Limb (tissue), 2 donors: Measurements from ENCODE around the gene NOL4L.
A peak's percentile ranks its signal among the peaks of the same experiment; 100 is the strongest.

Experiments
- DNase-seq, 2 donors: peaks; one replicate each; pipeline ENCODE4 v3.0.0-alpha.2; 2016; ENCODE audit errors: extremely low spot score in 2 of 2

The NOL4L gene

DNA sequence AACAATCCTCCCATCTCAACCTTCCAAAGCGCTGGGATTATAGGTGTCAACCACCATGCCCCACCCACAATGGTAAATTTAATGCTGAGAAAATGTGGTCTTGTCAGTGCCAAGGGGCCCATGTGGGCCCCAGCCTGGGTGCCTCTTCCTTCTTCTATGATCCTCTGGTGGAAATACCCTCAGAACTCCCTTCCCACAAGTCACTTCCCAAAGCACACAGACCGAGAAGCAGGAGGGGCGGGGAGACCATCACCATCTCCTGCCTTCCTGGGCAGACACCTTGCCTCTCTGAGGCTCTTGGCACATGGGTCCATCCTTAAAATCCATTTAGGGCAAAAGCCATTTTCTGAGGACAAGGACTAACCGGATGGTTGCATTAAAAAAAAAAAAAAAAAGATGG is 59.0 kb downstream of the NOL4L start:
- DNase-seq: no peak

DNA sequence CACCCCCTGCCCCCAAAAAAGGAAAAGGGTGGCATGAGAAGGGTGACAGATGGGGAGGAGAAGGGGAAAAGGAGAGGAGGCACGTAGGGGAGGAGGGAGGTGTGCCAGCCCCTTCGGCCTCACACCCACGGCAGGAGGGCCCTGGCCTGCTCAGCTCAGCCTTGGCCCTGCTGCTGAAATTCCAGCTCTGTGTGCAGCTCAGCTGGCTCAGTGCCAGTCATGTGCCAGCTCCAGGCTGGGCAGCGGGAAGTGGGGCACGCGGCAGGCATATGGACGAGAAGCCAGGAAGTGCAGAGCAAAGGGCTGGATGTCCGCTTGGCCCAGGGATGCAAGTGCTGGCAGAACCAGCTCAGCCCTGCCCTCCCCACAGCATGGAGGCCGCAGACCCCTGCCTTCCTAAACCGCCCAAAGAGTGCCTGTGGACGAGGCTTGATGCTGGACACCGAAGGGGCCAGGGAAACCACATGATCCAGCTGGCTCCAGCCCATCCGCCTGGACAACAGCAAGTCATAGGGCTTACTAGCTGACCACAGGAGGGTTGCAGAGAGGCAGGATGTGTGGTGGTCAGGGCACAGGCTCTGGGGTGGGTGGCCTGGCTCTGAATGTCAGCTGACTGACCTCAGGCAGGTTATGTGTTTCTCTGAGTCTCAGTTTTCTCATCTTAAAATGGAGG is 60.2 kb downstream of the NOL4L start:
- no peak for DNase-seq

DNA sequence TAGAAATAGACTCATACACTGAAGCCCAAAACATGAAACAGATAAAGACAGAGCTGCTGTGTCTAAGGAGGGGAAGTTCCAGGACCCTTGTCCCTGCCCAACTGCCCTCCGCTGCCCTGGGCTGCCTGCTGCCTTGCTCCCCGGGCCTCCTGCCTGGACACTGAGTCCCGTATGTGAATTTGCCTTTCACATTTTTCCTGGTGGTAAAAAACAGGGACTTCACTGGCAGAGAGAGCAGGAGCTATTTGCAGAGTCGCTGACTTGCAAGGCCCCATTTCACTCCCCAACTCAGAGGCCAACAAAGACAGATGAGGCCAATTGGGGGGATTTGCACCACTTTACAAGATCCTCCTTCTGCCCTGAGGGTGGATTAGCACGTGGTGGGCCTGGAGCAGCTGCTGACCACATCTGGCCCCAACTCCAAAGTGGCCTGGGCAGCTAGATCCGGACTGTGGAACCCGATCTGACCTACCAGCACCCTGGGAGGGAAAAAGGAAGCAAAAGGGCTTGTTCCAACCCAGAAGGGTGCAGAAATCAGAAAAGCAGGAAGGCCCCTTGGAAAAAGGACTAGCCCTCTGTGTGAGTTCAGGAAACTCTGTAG is 61.4 kb downstream of the NOL4L start:
- DNase-seq: no peak

DNA sequence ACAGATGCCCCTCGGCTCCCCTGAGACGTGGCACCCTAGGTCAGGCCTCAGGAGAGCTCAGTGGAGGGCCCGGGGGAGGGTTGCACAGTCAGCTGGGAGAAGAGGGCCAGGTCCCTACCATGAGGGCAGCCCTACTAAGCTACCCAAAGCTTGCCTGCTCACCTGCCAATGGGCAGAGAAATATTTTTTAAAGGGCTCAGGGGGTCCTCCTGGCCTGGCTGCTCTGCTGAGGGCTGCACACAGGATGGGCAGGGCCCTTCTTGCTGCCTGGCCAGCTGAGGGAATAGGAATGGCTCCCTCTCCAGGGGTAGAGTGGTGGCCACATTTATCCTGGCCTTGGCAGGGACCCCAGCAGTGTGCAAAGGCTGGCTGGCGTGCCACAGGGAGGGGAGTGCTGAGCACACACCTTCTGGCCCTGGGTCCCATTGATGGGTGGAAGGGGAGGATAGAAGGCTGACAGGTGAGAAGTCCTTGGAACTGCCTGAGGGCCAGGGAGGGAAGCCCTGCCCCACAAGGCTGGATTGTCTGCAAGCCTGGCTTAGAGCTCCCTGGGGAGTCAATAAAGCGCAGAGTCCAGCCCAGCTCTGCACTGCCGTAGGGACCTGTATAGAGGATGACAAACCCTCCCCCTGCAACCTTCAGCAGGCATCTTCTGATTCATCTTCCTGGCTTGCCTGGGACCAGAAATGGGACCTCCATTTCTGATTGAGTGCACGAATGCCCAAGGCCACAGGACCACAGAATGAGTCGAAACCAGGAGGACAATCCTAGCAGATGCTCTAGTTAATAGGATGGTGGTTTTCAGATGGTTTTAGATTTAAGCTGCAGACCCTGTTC is 62.1 kb downstream of the NOL4L start:
- no peak for DNase-seq

DNA sequence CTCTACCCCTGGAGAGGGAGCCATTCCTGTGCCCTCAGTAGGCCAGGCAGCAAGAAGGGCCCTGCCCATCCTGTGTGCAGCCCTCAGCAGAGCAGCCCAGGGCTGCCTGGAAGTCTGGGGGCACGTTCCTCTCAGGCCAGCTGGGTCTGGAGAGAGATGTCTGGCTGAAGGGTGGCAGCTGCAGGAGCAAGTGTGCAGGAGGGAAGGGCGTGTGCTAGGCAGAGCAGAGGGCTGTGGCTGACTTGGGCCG is 62.7 kb downstream of the NOL4L start:
- DNase-seq: no peak

DNA sequence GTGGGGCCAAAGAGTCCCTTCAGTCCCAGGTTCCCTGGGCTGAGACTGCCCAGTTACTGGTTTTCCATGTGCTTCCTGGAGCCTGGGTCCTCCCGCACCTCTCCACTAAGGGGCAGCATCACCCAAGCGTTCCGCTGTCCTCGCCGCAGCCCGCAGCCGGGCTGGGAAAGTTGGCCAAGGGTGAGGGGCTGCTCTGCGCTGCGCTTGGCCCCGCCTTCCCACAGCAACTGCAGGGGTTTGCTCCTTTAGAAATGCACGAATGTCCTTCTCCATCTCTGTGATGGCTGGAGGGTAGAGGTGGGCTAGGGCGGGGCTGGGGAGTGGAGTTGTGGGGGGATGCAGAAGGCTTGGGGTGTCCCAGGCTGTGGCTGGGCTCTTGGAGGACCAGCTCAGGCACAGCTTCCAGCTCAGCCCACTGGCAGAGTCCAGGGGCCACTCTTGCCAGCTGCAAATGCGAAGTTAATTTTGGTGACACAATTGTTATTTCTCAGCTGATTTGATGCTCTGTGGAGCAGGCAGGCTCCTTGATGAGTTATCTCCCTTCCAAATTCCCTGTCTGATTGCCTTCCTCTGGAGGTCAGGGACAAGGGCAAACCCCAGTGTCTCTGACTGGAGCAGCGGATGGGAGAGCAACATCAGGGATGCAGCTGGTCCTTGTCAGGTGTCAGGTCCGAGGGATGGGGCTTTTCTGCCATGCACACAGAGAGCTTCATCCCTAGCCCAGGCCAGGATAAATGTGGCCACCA is 63.2 kb downstream of the NOL4L start:
- DNase-seq: peak; percentile 84 to 89

DNA sequence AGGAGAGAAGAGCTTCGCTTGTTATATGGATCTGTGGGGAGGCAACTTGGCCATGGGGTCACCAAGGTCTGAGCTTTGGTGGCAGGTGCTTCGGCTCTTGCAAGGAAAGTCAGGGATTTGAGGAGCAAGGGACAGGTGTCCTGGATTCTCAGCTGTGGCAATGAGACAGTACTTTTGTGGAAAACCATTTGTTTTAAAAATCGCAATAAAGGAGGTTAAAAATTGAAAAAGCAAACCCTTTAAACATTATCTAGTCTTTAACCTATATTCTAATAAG is 64.3 kb downstream of the NOL4L start:
- no peak for DNase-seq

DNA sequence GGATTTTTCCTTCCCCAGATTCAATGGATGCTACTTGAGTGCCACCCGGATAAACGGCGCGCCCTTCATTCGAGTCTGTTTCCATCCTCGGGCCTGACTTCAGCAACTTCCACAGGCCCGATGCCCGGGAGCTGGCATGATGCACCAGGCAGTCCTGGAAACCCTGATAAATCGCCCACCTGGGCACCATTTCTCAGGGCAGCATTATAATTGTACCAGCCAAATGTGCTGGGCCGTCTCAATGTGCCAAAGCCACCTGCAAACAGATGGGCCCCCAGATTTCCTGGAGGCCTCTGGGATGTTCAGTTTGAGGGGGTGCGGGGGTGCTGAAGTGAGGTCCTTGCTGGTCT is 65.8 kb downstream of the NOL4L start:
- DNase-seq: no peak

DNA sequence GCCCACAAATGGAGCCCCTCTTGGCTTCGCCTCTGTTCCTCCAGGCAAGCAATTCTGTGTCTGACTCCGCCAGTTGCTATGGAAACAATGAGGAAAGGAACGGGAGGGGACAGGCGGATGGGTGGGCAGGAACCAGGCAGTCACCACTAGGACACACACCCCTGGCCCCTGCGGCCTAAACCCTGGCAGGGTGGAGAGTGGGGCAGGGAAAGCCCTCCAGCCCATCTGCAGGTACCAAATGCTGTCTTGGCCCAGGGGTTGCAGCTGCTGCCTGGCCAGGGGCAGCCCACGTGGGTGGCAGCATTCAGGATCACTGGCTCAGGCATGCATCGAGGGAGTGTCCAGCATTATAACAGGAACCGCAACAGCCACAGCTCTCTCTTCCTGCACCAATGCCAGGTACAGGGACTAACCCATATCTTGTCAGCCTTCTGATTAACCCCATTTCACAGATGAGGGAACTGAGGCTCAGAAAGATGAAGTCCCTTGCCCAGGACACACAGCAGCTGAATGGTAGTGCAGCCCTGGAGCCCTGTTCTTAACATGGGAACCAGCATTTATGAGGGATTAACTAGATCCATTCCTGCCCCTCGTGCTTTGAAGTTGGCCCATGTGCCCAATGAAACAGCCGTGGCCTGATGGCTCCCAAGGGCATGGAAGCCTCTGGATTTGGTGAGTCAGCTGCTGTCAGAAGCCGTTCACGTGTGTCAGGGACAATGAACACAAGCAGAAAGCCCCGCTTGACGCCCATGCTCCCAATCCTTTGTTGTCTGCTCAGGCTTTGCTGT is 66.3 kb downstream of the NOL4L start:
- no peak for DNase-seq

DNA sequence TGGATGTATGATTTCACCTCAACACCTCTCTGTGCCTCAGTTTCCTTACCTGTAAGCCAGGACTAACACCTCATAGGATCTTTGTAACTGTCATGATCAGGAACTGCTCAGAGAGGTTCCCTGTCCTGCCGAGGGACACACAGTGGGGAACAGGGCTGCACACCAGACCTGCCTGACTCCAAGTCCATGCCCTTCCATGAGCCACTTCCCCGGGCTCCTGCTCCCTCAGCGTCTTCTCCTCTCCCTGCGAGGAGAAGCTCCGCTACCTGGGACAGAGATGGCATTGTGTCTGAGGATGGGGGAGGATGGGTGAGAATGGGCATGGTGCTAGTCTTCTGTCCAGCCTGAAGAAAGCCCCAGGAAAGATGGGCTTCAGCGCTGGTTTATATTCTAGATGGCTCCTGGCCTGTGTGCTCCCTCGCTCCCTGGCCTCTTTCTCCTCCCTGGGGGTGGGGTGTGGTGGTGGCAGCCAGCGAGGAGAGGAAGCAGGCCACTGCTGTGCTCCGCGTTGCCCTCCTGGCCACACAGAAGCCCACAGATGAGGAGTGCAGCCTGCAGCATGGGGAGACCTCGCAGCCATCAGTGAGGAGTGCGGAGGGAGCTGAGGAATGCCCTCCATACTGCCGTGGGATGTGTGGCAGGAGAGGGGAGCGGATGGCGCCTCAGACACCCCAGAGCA is 67.1 kb downstream of the NOL4L start:
- DNase-seq: no peak

DNA sequence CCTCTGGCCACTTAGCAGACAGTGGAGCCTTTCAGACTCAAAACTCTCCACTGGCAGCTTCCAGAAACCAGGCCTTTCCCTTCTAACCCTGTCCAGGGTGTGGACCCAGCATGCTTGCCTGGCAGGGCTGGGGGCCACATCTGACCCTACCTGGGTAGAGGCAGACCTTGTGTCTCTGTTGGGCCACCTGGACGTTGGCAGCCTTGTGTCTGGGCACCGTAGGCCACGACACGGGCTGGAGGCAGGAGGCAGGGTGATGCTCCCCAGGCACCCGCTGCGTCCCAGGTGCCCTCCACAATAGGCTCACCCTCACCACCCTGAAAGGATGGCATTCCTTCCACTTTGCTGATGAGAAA is 67.6 kb downstream of the NOL4L start:
- no peak for DNase-seq

DNA sequence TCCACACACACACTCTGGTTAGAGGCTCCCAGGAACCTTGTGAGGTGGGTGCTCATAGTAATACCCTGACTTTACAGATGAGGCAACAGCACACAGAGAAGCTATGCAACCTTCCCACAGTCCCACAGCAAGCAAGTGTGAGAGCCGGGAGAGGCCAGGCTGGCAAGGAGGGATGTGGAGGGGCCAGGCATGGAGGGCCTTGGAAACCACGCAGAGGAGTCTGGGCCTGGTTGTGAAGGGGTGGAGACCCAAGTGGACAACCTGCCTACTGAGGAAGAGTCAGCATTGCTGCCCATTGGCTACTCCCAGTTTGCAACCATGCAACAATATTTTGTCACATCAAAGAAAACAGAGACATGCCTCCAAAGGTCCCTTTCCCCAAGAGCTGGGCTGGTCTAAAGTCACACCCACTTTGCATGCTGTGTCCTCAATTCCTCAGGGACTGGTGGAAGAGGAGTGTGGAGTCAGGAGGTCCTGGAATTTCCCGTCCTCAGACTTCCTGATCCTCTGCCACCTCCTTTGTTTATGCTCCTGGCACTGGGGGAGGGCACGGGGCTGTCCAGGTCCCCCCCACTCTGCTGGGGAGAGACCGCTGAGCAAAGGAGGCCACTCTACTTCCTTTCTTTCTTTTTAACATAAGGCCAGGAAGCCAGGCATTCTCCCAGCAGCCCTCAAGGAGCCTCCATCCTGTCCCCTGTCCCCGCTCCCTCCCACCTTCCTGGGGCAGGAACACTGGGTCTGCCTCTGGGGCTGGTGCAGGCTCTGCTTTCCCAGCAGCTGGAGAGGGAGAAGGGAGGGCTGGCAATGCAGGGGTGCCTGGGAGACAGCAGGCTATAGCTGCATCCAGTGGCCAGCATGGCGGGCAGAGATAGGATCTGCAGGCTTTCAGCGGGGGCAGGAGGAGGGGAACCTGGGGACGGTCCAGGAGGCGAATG is 68.3 kb downstream of the NOL4L start:
- no peak for DNase-seq

DNA sequence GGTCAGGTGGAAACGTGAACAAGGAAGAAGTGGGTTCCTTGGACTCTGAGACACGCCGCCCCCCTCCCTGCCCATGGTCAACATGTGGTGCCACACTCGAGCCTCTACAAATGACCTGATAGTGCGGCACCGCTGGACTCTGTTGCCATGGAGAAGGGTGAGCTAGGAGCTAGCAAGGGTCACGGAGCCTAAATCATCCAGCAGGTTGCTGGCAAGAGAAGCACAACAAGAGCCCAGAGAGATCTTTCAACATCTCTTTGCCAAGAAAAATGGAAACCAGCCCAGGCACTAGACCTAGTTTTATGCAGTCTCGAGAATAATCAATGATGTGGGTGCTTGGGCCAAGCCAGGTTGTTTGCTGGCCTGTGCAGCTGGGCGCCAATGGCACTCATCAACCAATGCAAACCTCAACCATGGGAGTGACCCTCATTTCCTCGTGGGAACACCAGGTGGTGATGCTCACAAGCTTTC is 69.5 kb downstream of the NOL4L start:
- no peak for DNase-seq

DNA sequence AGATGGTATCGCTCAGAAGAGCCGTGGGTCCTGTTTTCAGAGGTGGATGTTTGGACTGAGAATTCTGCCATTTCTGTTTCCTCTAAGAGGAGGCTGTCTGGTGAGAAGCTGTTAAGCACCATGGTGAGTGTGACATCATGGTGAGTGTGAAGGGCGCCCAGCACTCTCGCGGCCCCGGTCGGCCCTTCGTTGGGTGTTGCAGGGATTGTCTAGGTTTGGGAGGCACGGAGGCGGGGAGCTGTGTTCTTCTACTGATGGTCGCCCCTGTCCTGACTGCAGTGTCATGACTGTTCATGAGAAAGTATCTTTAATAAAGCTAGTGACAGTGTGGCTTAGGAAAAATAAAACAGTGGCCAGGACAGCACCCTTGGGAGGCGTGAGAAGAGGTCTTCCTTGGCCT is 70.4 kb downstream of the NOL4L start:
- DNase-seq: no peak

DNA sequence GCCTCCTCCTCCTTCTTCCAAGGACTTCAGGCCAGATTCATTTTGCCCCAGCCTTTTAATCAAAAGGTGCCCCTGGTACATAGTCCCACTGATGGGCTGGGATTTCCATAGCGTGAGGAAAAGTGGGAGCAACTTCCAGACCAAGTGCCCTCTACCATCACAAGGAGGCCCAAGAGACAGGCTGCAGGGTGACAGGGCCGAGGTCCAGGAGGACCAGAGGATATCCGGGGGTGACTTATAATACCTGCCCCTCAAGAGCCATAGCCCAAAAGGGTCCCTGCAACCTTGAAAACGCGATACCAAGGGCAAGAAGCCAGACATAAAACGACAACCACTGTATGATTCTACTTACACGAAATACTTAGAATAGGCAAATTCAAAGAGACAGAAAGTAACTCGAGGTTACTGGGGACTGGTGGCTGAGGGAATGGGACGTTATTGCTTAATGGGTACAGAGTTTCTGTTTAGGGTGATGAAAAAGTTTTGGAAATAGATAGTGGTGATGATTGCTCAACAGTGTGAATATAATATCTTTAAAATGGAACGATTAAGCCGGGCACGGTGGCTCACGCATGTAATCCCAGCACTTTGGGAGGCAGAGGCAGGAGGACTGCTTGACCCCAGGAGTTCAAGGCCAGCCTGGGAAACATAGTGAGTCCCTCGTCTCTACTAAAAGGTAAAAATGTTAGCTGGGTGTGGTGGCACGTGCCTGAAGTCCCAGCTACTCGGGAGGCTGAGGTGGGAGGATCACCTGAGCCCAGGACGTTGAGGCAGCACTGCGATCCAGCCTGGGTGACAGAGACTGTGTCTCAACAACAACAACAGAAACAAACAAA is 71.9 kb downstream of the NOL4L start:
- no peak for DNase-seq

DNA sequence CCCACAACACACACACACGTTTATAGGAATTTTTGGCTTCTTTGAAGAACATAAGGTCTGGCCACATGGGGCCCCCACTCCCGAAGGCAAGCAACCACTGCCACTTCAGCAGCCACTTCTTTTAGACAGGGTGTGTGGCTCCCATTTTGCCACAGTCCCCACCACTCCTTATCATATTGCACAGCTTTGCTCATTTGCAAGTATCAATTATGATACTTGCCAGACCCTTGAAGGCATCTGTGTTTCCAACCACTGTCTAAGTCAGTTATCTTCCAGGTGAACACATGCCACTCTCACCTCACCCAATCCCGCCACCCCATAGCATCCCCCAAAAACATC is 73.1 kb downstream of the NOL4L start:
- DNase-seq: no peak

DNA sequence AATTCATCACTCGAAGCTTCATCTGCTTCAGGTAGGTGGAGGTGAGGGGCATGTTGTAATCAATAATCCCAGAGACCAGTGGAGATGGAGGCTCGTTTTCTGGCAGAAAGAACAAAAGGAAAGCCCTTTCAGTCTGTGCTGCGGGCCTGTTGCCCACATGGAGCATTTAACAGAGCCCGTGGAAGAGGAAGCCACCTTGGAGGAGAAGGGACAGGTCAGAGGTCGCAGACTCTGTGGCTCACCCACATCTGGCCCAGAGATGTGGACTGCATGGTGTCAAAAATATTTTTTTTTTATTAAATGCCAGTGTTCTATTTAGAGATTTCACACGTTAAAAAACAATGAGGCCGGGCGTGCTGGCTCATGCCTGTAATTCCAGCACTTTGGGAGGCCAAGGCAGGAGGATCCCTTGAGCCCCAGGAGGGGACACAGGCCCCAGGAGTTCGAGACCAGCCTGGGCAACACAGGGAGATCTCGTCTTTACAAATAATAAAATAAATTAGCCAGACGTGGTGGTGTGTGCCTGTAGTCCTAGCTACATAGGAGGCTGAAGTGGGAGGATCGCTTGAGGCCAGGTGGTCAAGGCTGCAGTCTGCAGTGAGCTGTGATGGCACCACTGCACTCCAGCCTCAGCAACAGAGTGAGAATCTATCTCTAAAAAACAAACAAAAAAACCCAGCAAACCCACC is 73.6 kb downstream of the NOL4L start:
- DNase-seq: no peak

DNA sequence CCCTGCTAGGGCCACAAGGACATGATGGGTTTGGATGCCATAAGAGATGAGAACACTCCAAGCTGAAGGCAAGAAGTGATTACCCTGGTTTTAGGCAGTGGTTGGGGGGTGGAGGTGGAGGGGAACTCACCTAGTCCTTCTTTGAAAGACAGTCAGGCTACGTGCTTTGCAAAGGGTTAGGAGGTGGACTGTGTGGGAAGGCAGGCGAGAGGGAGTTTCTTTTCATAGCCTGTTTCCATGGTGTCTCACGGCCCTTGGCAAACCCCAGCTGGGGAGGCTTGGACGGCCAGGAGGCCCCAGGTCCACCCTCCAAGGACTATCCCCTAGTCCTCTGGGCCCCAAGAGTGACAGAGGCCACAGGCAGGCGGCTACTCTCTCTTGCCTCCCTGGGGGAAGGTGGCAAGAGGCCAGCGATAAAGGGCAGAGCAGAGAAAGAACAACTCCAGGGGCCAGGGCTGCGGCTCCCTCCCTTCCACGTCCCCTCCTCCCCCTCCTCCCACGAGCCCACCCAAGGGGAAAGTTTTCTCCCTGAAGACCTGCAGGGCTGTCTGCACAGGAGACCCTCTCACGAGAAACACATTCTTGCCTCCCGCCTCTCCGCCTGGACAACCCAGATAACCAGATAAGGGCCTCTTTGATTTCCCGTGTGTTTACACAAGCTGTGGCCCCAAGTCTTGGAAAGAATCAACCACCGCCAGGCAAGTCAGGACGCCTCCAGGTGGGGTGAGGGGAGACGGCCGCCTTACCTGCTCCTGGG is 74.4 kb downstream of the NOL4L start:
- no peak for DNase-seq
